Hematopoietic multipotent progenitor cell treated with erythropoietin and hydrocortisone succinate and interleukin-3 and kit ligand, for 8 days (in vitro differentiated cells): Measurements from ENCODE around the gene TMCO4.
"Not testable (repeated sequence)": the region's sequence is repeated elsewhere in the genome, so short reads cannot be mapped to it uniquely, and the experiment has no call there.

Experiments used
- DNase-seq: peaks from one replicate; pipeline ENCODE4 v3.0.0-alpha.2; 2015

Gene TMCO4

GRCh38 chr1:19651141-19651737, 148.5 kb downstream of the TMCO4 start:
- DNase-seq: peak; percentile 58

GRCh38 chr1:19650416-19651140, 149.1 kb downstream of the TMCO4 start:
- no peak for DNase-seq

- no peak for DNase-seq
These were observed 151.0 kb downstream of the TMCO4 start for GRCh38 chr1:19648689-19649088.

- DNase-seq: no peak
These were observed 151.5 kb downstream of the TMCO4 start for GRCh38 chr1:19648239-19648638.

- DNase-seq: no peak
These were observed 152.1 kb downstream of the TMCO4 start for GRCh38 chr1:19647643-19648042.

GRCh38 chr1:19646377-19647319, 153.1 kb downstream of the TMCO4 start:
- peak; percentile 31 for DNase-seq

- DNase-seq: no peak
These were observed 154.1 kb downstream of the TMCO4 start for GRCh38 chr1:19645411-19646251.

- peak; percentile 29 for DNase-seq
These were observed 154.9 kb downstream of the TMCO4 start for GRCh38 chr1:19644681-19645410.

- DNase-seq: no peak
These were observed 155.4 kb downstream of the TMCO4 start for GRCh38 chr1:19644395-19644680.

- DNase-seq: peak; percentile 53
These were observed 155.9 kb downstream of the TMCO4 start, which contains the start of gene NBL1 for GRCh38 chr1:19643602-19644394. Gene NBL1 (plus strand): TSS chr1:19644311. CDS start chr1:19655031, 10,720 bp downstream.

- no peak for DNase-seq
These were observed 156.6 kb downstream of the TMCO4 start for GRCh38 chr1:19643121-19643520.

GRCh38 chr1:19640363-19641316, 159.1 kb downstream of the TMCO4 start:
- no peak for DNase-seq

GRCh38 chr1:19639999-19640362, 159.7 kb downstream of the TMCO4 start:
- DNase-seq: peak; percentile 17

GRCh38 chr1:19639228-19639627, 160.5 kb downstream of the TMCO4 start:
- not testable (repeated sequence) for DNase-seq

GRCh38 chr1:19637606-19638005, 162.1 kb downstream of the TMCO4 start:
- DNase-seq: no peak

GRCh38 chr1:19636749-19637148, 163.0 kb downstream of the TMCO4 start:
- not testable (repeated sequence) for DNase-seq

GRCh38 chr1:19636065-19636464, 163.7 kb downstream of the TMCO4 start:
- no peak for DNase-seq

- DNase-seq: no peak
These were observed 164.1 kb downstream of the TMCO4 start for GRCh38 chr1:19635646-19636045.

- DNase-seq: not testable (repeated sequence)
These were observed 164.7 kb downstream of the TMCO4 start for GRCh38 chr1:19635064-19635463.

GRCh38 chr1:19633106-19633505, 166.6 kb downstream of the TMCO4 start:
- DNase-seq: no peak
